Fibroblast of lung (primary cell): ENCODE measurements around the gene CFB. TPM values are rescaled to one million over a fixed set of nuclear protein-coding genes. Genes with fewer than 3 reads are reported as not detected.

ENCODE experiments used
- DNase-seq, 2 donors: peaks; one replicate each; pipeline versions ENCODE4 v3.0.0 to v3.0.0-alpha.2; 2010; ENCODE audit warnings: low read depth in 2 of 2
- H2AFZ ChIP-seq: 2 replicates; pipeline ENCODE4 v1.5.1; 2012; ENCODE audit warnings: low read length, control low read depth, inconsistent platforms
- H3K27ac ChIP-seq: 2 replicates; pipeline ENCODE4 v1.5.1; 2011; ENCODE audit warnings: low read length, control low read depth; ENCODE audit not compliant: insufficient read depth
- H3K27me3 ChIP-seq: 2 replicates; pipeline ENCODE4 v1.5.1; 2011; ENCODE audit warnings: mild to moderate bottlenecking, low read length; ENCODE audit not compliant: control insufficient read depth, insufficient read depth
- H3K36me3 ChIP-seq: 2 replicates; pipeline ENCODE4 v1.5.1; 2011; ENCODE audit warnings: low read length; ENCODE audit not compliant: control insufficient read depth, insufficient read depth
- H3K4me1 ChIP-seq: 2 replicates; pipeline ENCODE4 v1.5.1; 2011; ENCODE audit warnings: low read length; ENCODE audit not compliant: control insufficient read depth, insufficient read depth; ENCODE audit errors: extremely low read depth
- H3K4me2 ChIP-seq: 2 replicates; pipeline ENCODE4 v1.5.1; 2011; ENCODE audit warnings: low read length, control low read depth; ENCODE audit not compliant: insufficient read depth; ENCODE audit errors: extremely low read depth
- H3K4me3 ChIP-seq, 4 experiments: fragments of 200-600 bp in 1 of 4; sonication (generic) in 1 of 4; replicated peaks in 1 of 4; 2 replicates each; pipeline ENCODE4 v1.5.1; 2011 to 2016; ENCODE audit warnings: low read length in 4 of 4, low read depth in 3 of 4, mild to moderate bottlenecking in 3 of 4, control low read depth in 2 of 4, inconsistent platforms in 1 of 4, mixed read lengths in 1 of 4; ENCODE audit not compliant: insufficient read depth in 1 of 4; ENCODE audit errors: control extremely low read depth in 1 of 4
- H3K79me2 ChIP-seq: 2 replicates; pipeline ENCODE4 v1.5.1; 2012; ENCODE audit warnings: mild to moderate bottlenecking, low read length, inconsistent platforms; ENCODE audit not compliant: control insufficient read depth, insufficient read depth
- H3K9ac ChIP-seq: 2 replicates; pipeline ENCODE4 v1.5.1; 2011; ENCODE audit warnings: mild to moderate bottlenecking, low read length, control low read depth; ENCODE audit not compliant: insufficient read depth
- H3K9me3 ChIP-seq: 2 replicates; pipeline ENCODE4 v1.5.1; 2012; ENCODE audit warnings: low read depth, low read length; ENCODE audit not compliant: control insufficient read depth, insufficient read depth
- H4K20me1 ChIP-seq: 2 replicates; pipeline ENCODE4 v1.5.1; 2011; ENCODE audit warnings: low read length; ENCODE audit not compliant: control insufficient read depth, insufficient read depth; ENCODE audit errors: extremely low read depth
- EZH2 ChIP-seq: IDR thresholded peaks from 2 replicates; pipeline ENCODE4 v1.5.1; 2012; ENCODE audit warnings: low read length, control low read depth, mild to moderate bottlenecking; ENCODE audit errors: missing control alignments
- polyA plus RNA-seq, 2 donors: library from polyadenylated mRNA; depleted of rRNA in 1 of 2; stranded (reverse) in 1 of 2; unstranded in 1 of 2; fragments of >200 nt; gene quantifications; 2 replicates each; pipeline ENCODE4 v1.2.1, GENCODE V29; 2011 to 2012; ENCODE audit warnings: missing spikeins in 1 of 2
- total RNA-seq: library from RNA; depleted of rRNA; stranded (reverse); fragments of >200 nt; gene quantifications from 2 replicates; pipeline ENCODE4 v1.2.1, GENCODE V29; 2014
- TF ChIP-seq, protein P1 (sequence below), 2 donors: IDR thresholded peaks in 1 of 2; conservative IDR thresholded peaks in 1 of 2; 1 replicate in 1 of 2; 2 replicates in 1 of 2; pipeline ENCODE4 v1.5.1; 2011 to 2012; ENCODE audit warnings: low read length in 2 of 2, control low read depth in 1 of 2, inconsistent platforms in 1 of 2, low read depth in 1 of 2, mild to moderate bottlenecking in 1 of 2

The CFB gene
- total and polyA plus RNA-seq, 2 donors (not counting 1 experiment from before 2014, with no cell fraction given): 21.7 to 62.9 TPM

DNA sequence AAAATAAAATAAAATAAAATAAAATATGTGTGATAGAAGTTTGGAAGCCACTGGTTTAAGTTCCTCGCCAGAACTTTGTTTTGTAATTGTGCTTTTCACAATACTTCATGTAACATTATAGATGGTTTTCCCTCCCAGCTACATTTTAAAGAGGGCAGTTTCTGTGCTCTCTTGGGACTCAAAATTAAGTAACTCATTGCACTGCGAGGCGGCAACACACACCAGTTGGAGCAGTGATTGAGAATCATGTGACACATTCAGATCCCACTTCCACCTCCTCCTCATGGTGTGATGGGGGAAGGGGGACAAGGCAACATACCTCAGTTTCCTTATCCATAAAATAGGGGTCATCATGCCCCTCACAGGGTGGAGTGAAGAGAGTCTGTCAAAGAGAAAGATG is 10.9 kb upstream of the CFB start:
- no peaks in the 10 kb centered on the region for H3K4me1 ChIP-seq
- no peak overlapping the region for H3K4me3 ChIP-seq
- H4K20me1 ChIP-seq: no peaks in the 10 kb centered on the region
- H3K27ac ChIP-seq: no peak overlapping the region
- no peak for DNase-seq
- H3K9ac ChIP-seq: no peak overlapping the region
- no peak overlapping the region for H2AFZ ChIP-seq
- no peaks in the 10 kb centered on the region for H3K79me2 ChIP-seq
- H3K27me3 ChIP-seq: no peaks in the 10 kb centered on the region
- H3K4me2 ChIP-seq: no peak overlapping the region
- H3K36me3 ChIP-seq: no peaks in the 10 kb centered on the region
- H3K9me3 ChIP-seq: no peaks in the 10 kb centered on the region
- TF ChIP-seq, protein P1, sequence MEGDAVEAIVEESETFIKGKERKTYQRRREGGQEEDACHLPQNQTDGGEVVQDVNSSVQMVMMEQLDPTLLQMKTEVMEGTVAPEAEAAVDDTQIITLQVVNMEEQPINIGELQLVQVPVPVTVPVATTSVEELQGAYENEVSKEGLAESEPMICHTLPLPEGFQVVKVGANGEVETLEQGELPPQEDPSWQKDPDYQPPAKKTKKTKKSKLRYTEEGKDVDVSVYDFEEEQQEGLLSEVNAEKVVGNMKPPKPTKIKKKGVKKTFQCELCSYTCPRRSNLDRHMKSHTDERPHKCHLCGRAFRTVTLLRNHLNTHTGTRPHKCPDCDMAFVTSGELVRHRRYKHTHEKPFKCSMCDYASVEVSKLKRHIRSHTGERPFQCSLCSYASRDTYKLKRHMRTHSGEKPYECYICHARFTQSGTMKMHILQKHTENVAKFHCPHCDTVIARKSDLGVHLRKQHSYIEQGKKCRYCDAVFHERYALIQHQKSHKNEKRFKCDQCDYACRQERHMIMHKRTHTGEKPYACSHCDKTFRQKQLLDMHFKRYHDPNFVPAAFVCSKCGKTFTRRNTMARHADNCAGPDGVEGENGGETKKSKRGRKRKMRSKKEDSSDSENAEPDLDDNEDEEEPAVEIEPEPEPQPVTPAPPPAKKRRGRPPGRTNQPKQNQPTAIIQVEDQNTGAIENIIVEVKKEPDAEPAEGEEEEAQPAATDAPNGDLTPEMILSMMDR (conservative IDR thresholded peaks at IDR 0.05 in 1 of 2, IDR thresholded peaks at IDR 0.05 in 1 of 2; ENCODE audit: low read depth in 1 of 2, low read length in 2 of 2): no peak
- TF ChIP-seq EZH2: no peak

DNA sequence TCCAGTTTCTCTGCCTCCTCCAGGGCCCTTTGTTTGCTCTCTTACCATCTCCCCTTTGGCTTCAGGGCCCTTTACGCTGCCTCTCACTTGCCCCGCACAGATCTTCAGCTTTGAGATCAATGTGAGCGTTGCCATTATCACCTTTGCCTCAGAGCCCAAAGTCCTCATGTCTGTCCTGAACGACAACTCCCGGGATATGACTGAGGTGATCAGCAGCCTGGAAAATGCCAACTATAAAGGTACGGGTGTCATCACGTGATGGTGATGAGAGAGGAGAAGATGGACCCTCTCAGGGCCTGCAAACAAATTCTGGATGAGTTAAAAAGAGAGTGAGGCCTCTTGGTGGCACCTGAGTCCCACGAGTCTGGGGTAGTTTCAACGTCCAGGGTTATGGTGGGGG is 10.1 kb upstream of the CFB start:
- Histone ChIP-seq H3K4me1 (no peaks in the 10 kb centered on the region), H3K36me3 (no peaks in the 10 kb centered on the region), H3K9ac (no peak overlapping the region), H4K20me1 (no peaks in the 10 kb centered on the region), H3K27ac (no peak overlapping the region), H3K27me3 (no peaks in the 10 kb centered on the region), H3K4me2 (no peak overlapping the region), H3K79me2 (no peaks in the 10 kb centered on the region), H2AFZ (no peak overlapping the region), H3K4me3 (no peak overlapping the region), H3K9me3 (no peaks in the 10 kb centered on the region)
- DNase-seq: no peak
- TF ChIP-seq, protein P1 (conservative IDR thresholded peaks at IDR 0.05 in 1 of 2, IDR thresholded peaks at IDR 0.05 in 1 of 2; ENCODE audit: low read depth in 1 of 2, low read length in 2 of 2): no peak
- TF ChIP-seq EZH2: no peak

DNA sequence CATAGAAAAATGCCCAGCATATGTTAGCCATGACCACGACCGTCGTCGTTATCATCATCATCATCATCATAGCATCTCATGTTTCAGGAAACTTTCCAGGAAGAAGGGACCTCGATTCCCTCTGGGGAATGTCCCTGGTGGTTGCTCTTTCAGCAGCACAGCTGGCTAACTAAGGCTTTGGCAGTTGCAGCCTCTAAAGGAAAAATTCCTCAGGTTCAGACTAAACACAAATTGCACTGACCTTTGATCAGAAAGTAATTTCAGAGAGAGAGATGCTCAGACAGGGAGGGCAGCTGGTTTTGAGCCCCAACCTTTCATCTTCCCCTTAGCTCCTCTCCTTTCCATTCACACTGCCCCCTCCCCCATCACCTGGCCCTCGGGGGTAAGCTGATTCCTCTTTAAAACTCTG is 5.6 kb upstream of the CFB start:
- no peak overlapping the region for H3K4me2 ChIP-seq
- peaks cover 6% of the 10 kb centered on the region for H3K4me1 ChIP-seq
- TF ChIP-seq EZH2: no peak
- TF ChIP-seq, protein P1 (conservative IDR thresholded peaks at IDR 0.05 in 1 of 2, IDR thresholded peaks at IDR 0.05 in 1 of 2; ENCODE audit: low read depth in 1 of 2, low read length in 2 of 2): peak in 1 of 2 donors; percentile 2
- no peaks in the 10 kb centered on the region for H3K79me2 ChIP-seq
- DNase-seq: peak in 1 of 2 donors; percentile 31
- no peak overlapping the region for H3K9ac ChIP-seq
- no peak overlapping the region for H3K27ac ChIP-seq
- H3K27me3 ChIP-seq: peaks cover 4% of the 10 kb centered on the region
- H3K4me3 ChIP-seq: no peak overlapping the region
- no peaks in the 10 kb centered on the region for H3K36me3 ChIP-seq
- H2AFZ ChIP-seq: no peak overlapping the region
- no peaks in the 10 kb centered on the region for H4K20me1 ChIP-seq
- H3K9me3 ChIP-seq: no peaks in the 10 kb centered on the region
